IMR-90 (cell line): ENCODE results near the gene AJAP1. TPM values are rescaled to one million over a fixed set of nuclear protein-coding genes. Genes with fewer than 3 reads are reported as not detected.

Source experiments
- ATAC-seq: fragments of 200-7000 bp; cut with Tn5 transposase; 2 replicates; pipeline ENCODE4 v1.9.1; 2020; ENCODE audit warnings: low read depth, mild to moderate bottlenecking, moderate library complexity
- BruUV-seq: library from RNA; stranded (reverse); fragments of 400-500 nt; replicated peaks from 2 replicates; lab custom pipeline; 2021; lab: Mats Ljungman, UMichigan
- CTCF ChIA-PET: fragments of 300-600 bp; formaldehyde crosslinking; extraction: SDS; loops from one replicate; lab custom pipeline; 2021; ENCODE audit warnings: antibody characterized with exemption; lab: Yijun Ruan, JAX
- POLR2A ChIA-PET: fragments of 300-600 bp; sonication (Branson Sonifier 250); formaldehyde crosslinking; loops from one replicate; lab custom pipeline; 2022; ENCODE audit warnings: antibody characterized with exemption; ENCODE audit not compliant: unreplicated experiment; lab: Charles Lee
- DNase-seq: peaks from one replicate; pipeline ENCODE4 v3.0.0; 2013
- H2AFZ ChIP-seq: replicated peaks from 2 replicates; pipeline ENCODE3; 2013; ENCODE audit warnings: low read length, mild to moderate bottlenecking; ENCODE audit not compliant: poor library complexity
- H2AK5ac ChIP-seq: 2 replicates; pipeline ENCODE4 v1.6.1; 2013; ENCODE audit warnings: low read depth, low read length, inconsistent platforms
- H2AK9ac ChIP-seq: replicated peaks from 2 replicates; pipeline ENCODE3; 2013; ENCODE audit warnings: mild to moderate bottlenecking, low read depth, low read length, moderate library complexity; ENCODE audit not compliant: poor library complexity
- H2BK120ac ChIP-seq: 2 replicates; pipeline ENCODE4 v1.6.1; 2013; ENCODE audit warnings: low read depth, low read length, inconsistent platforms
- H2BK15ac ChIP-seq: 3 replicates; pipeline ENCODE4 v1.6.1; 2013; ENCODE audit warnings: low read depth, low read length, inconsistent platforms
- H2BK20ac ChIP-seq: 2 replicates; pipeline ENCODE4 v1.6.1; 2013; ENCODE audit warnings: low read depth, mild to moderate bottlenecking, inconsistent platforms, low read length, moderate library complexity
- H2BK5ac ChIP-seq: 2 replicates; pipeline ENCODE4 v1.6.1; 2013; ENCODE audit warnings: mild to moderate bottlenecking, low read depth, low read length, inconsistent platforms; ENCODE audit not compliant: poor library complexity, severe bottlenecking
- H3K14ac ChIP-seq: replicated peaks from 2 replicates; pipeline ENCODE4 v1.6.1; 2013; ENCODE audit warnings: low read depth, low read length, inconsistent platforms
- H3K18ac ChIP-seq: 2 replicates; pipeline ENCODE4 v1.6.1; 2013; ENCODE audit warnings: low read depth, low read length, control low read depth
- H3K23ac ChIP-seq: 2 replicates; pipeline ENCODE4 v1.6.1; 2013; ENCODE audit warnings: low read depth, low read length, inconsistent platforms
- H3K27ac ChIP-seq: 2 replicates; pipeline ENCODE4 v1.5.1; 2013; ENCODE audit warnings: mild to moderate bottlenecking, control low read depth, low read length; ENCODE audit not compliant: insufficient read depth
- H3K27me3 ChIP-seq: 2 replicates; pipeline ENCODE4 v1.6.1; 2013; ENCODE audit warnings: low read length; ENCODE audit not compliant: control insufficient read depth, insufficient read depth
- H3K36me3 ChIP-seq: 2 replicates; pipeline ENCODE4 v1.6.1; 2013; ENCODE audit warnings: low read length, mixed read lengths; ENCODE audit not compliant: control insufficient read depth, insufficient read depth
- H3K4ac ChIP-seq: 2 replicates; pipeline ENCODE4 v1.6.1; 2013; ENCODE audit warnings: low read depth, low read length, inconsistent platforms
- H3K4me1 ChIP-seq: 2 replicates; pipeline ENCODE4 v1.6.1; 2013; ENCODE audit warnings: low read length, mixed read lengths; ENCODE audit not compliant: control insufficient read depth, insufficient read depth
- H3K4me2 ChIP-seq: 2 replicates; pipeline ENCODE4 v1.6.1; 2013; ENCODE audit warnings: low read depth, mild to moderate bottlenecking, control low read depth, low read length, moderate library complexity
- H3K4me3 ChIP-seq: 2 replicates; pipeline ENCODE4 v1.5.1; 2013; ENCODE audit warnings: low read depth, mild to moderate bottlenecking, control low read depth, low read length, moderate library complexity; ENCODE audit not compliant: insufficient read depth
- H3K56ac ChIP-seq: 2 replicates; pipeline ENCODE4 v1.6.1; 2013; ENCODE audit warnings: low read length, inconsistent platforms; ENCODE audit not compliant: insufficient read depth; ENCODE audit errors: extremely low read depth
- H3K79me1 ChIP-seq, 2 experiments: 2 replicates each; pipeline ENCODE4 v1.6.1; 2013; ENCODE audit warnings: low read length in 2 of 2, inconsistent platforms in 1 of 2, low read depth in 1 of 2
- H3K9ac ChIP-seq: 2 replicates; pipeline ENCODE4 v1.6.1; 2013; ENCODE audit warnings: low read depth, low read length, control low read depth
- H3K9me1 ChIP-seq: 2 replicates; pipeline ENCODE4 v1.6.1; 2013; ENCODE audit warnings: low read length, inconsistent platforms; ENCODE audit not compliant: insufficient read depth
- H3K9me3 ChIP-seq: 2 replicates; pipeline ENCODE4 v1.6.1; 2013; ENCODE audit warnings: low read length; ENCODE audit not compliant: control insufficient read depth, insufficient read depth
- H4K20me1 ChIP-seq: 2 replicates; pipeline ENCODE4 v1.6.1; 2013; ENCODE audit warnings: low read length, inconsistent platforms; ENCODE audit not compliant: insufficient read depth
- H4K5ac ChIP-seq: 2 replicates; pipeline ENCODE4 v1.6.1; 2013; ENCODE audit warnings: mild to moderate bottlenecking, low read depth, low read length, control low read depth
- H4K8ac ChIP-seq, 2 experiments: 2 replicates each; pipeline ENCODE4 v1.6.1; 2013; ENCODE audit warnings: low read depth in 2 of 2, low read length in 2 of 2, control low read depth in 1 of 2, inconsistent platforms in 1 of 2
- H4K91ac ChIP-seq: 2 replicates; pipeline ENCODE4 v1.6.1; 2013; ENCODE audit warnings: low read depth, low read length, inconsistent platforms; ENCODE audit not compliant: insufficient read depth
- BHLHE40 ChIP-seq: fragments of 150-350 bp; IDR thresholded peaks from 2 replicates; pipeline ENCODE4 v1.6.1; 2016; ENCODE audit warnings: mild to moderate bottlenecking, low read depth, low read length
- CEBPB ChIP-seq: IDR thresholded peaks from 2 replicates; pipeline ENCODE4 v1.6.1; 2012; ENCODE audit warnings: low read depth, low read length, improper control_type of control experiment
- CHD1 ChIP-seq: IDR thresholded peaks from 2 replicates; pipeline ENCODE4 v1.6.1; 2012; ENCODE audit warnings: low read depth, low read length, improper control_type of control experiment
- CTCF ChIP-seq: conservative IDR thresholded peaks from 2 replicates; pipeline ENCODE4 v1.5.1; 2012; ENCODE audit warnings: mild to moderate bottlenecking, low read depth, low read length, improper control_type of control experiment
- ELK1 ChIP-seq: fragments of 150-350 bp; IDR thresholded peaks from 2 replicates; pipeline ENCODE4 v1.6.1; 2016; ENCODE audit warnings: low read depth, mild to moderate bottlenecking, low read length, moderate library complexity, borderline replicate concordance
- FOS ChIP-seq: fragments of 150-350 bp; IDR thresholded peaks from 2 replicates; pipeline ENCODE4 v1.6.1; 2016; ENCODE audit warnings: low read depth, low read length
- MAFK ChIP-seq: IDR thresholded peaks from 2 replicates; pipeline ENCODE4 v1.6.1; 2012; ENCODE audit warnings: low read depth, low read length, improper control_type of control experiment
- MAZ ChIP-seq: IDR thresholded peaks from 2 replicates; pipeline ENCODE4 v1.6.1; 2012; ENCODE audit warnings: low read depth, mild to moderate bottlenecking, low read length, improper control_type of control experiment, moderate library complexity, borderline replicate concordance
- MXI1 ChIP-seq: IDR thresholded peaks from 2 replicates; pipeline ENCODE4 v1.6.1; 2012; ENCODE audit warnings: low read depth, mild to moderate bottlenecking, low read length, moderate library complexity, borderline replicate concordance
- NFE2L2 ChIP-seq: fragments of 150-350 bp; IDR thresholded peaks from 2 replicates; pipeline ENCODE4 v1.6.1; 2016; ENCODE audit warnings: low read depth, mild to moderate bottlenecking, low read length
- POLR2A ChIP-seq: IDR thresholded peaks from 2 replicates; pipeline ENCODE4 v1.6.1; 2012; ENCODE audit warnings: mild to moderate bottlenecking, low read depth, low read length
- RAD21 ChIP-seq: IDR thresholded peaks from 2 replicates; pipeline ENCODE4 v1.6.1; 2012; ENCODE audit warnings: low read length, improper control_type of control experiment
- RCOR1 ChIP-seq: IDR thresholded peaks from 2 replicates; pipeline ENCODE4 v1.6.1; 2012; ENCODE audit warnings: mild to moderate bottlenecking, low read length, improper control_type of control experiment; ENCODE audit not compliant: insufficient replicate concordance
- RFX5 ChIP-seq: IDR thresholded peaks from 2 replicates; pipeline ENCODE4 v1.8.0; 2012; ENCODE audit warnings: low read depth, mild to moderate bottlenecking, low read length, moderate library complexity
- USF2 ChIP-seq: fragments of 150-350 bp; IDR thresholded peaks from 2 replicates; pipeline ENCODE4 v1.6.1; 2017; ENCODE audit warnings: mild to moderate bottlenecking, antibody characterized with exemption, low read length, low read depth
- WGBS, 2 experiments: methylation state at CpG; one replicate each; pipeline versions ENCODE4 v1.1.5 to v1.1.7; 2013; ENCODE audit warnings: missing lambda C conversion rate in 2 of 2; ENCODE audit not compliant: insufficient read length in 1 of 2; ENCODE audit errors: extremely low coverage in 2 of 2; 5-methylcytosine and 5-hydroxymethylcytosine counted together
- dilution Hi-C: fragments of 300-500 bp; cut with HindIII; formaldehyde crosslinking; loops from one replicate; pipeline ENCODE4 v1.14.3; 2018; ENCODE audit warnings: low sequenced_read_pairs; ENCODE audit not compliant: unreplicated experiment
- in situ Hi-C: fragments of 300-500 bp; cut with MboI; formaldehyde crosslinking; loops from 3 replicates; pipeline ENCODE4 v1.14.3; 2019; ENCODE audit warnings: low sequenced_read_pairs, inconsistent platforms, mixed read lengths
- intact Hi-C: fragments of 100-400 bp; cut with micrococcal nuclease; formaldehyde crosslinking; loops from 2 replicates; pipeline ENCODE4 v1.10.0; 2022
- polyA plus RNA-seq, 3 experiments: library from polyadenylated mRNA; depleted of rRNA; stranded (reverse); fragments of >200 nt; gene quantifications; 2 replicates each; pipeline ENCODE4 v1.2.3, GENCODE V29; 2012; ENCODE audit warnings: low replicate concordance in 1 of 3
- total RNA-seq: library from RNA; depleted of rRNA; stranded (reverse); fragments of >200 nt; gene quantifications from 2 replicates; pipeline ENCODE4 v1.2.3, GENCODE V29; 2012

The AJAP1 gene
- total and polyA plus RNA-seq, 2 of the 4 experiments (the other 2 are of a cell fraction) = under 0.01 to 0.02 TPM

GRCh38 chr1:4710592-4711415 lies 56.4 kb downstream of the AJAP1 start:
- dilution Hi-C loops (no loop called here), in situ Hi-C loops (no loop called here), intact Hi-C loops (no loop called here)
- Histone ChIP-seq H3K79me1 (no peaks in the 10 kb centered on the region), H3K27ac (no peak overlapping the region), H3K23ac (no peak overlapping the region), H3K9me1 (no peaks in the 10 kb centered on the region), H3K36me3 (no peaks in the 10 kb centered on the region), H3K27me3 (no peaks in the 10 kb centered on the region), H3K9ac (no peak overlapping the region), H3K4me3 (no peak overlapping the region), H2AK5ac (no peak overlapping the region), H4K8ac (no peak overlapping the region), H4K20me1 (no peaks in the 10 kb centered on the region), H2BK20ac (no peak overlapping the region), H3K4me2 (no peak overlapping the region), H3K14ac (no peak overlapping the region), H3K9me3 (peaks cover 55% of the 10 kb centered on the region), H2BK5ac (no peak overlapping the region), H3K56ac (no peak overlapping the region), H4K91ac (no peak overlapping the region), H2AK9ac (no peak overlapping the region), H2BK15ac (no peak overlapping the region), H2AFZ (no peak overlapping the region), H3K18ac (no peak overlapping the region), H4K5ac (no peak overlapping the region), H3K4ac (no peak overlapping the region), H3K4me1 (no peaks in the 10 kb centered on the region), H2BK120ac (no peak overlapping the region)
- WGBS, 2 experiments = 16% methylated on average over 7 of the region's 39 CpGs; no CpG with 5 or more reads in 1 of the 2 experiments
- BruUV-seq = no TSS peak
- no peak for ATAC-seq
- no peak for DNase-seq
- ChIA-PET CTCF (no interaction called here), POLR2A (no interaction called here)
- TF ChIP-seq MAFK = no peak
- no peak for TF ChIP-seq RCOR1
- no peak for TF ChIP-seq CHD1
- TF ChIP-seq RAD21 = no peak
- TF ChIP-seq FOS = no peak
- TF ChIP-seq RFX5 = no peak
- TF ChIP-seq NFE2L2 = no peak
- TF ChIP-seq ELK1 = no peak
- TF ChIP-seq BHLHE40 = no peak
- TF ChIP-seq POLR2A = no peak
- no peak for TF ChIP-seq MXI1
- no peak for TF ChIP-seq MAZ
- no peak for TF ChIP-seq USF2
- no peak for TF ChIP-seq CTCF
- no peak for TF ChIP-seq CEBPB
